CD4-positive, alpha-beta T cell treated with Interleukin-15 for 1 hour (primary cell): ENCODE data around the gene STAP2.

Source experiments
- DNase-seq: peaks from one replicate; pipeline ENCODE4 v3.0.0-alpha.2; 2020

The STAP2 gene

GRCh38 chr19:4338441-4339355, at the start of gene STAP2:
Gene STAP2 (minus strand): TSS chr19:4338827. CDS start chr19:4338753, 74 bp downstream.
- DNase-seq, result peak; percentile 24

GRCh38 chr19:4386041-4386782, 47.6 kb upstream of the STAP2 start:
- no peak for DNase-seq

GRCh38 chr19:4385291-4386040, 46.8 kb upstream of the STAP2 start:
- DNase-seq, result no peak

- DNase-seq, result peak; percentile 59
These were observed 41.7 kb upstream of the STAP2 start for GRCh38 chr19:4380254-4380727.

GRCh38 chr19:4379383-4380253, 41.0 kb upstream of the STAP2 start:
- DNase-seq, result peak; percentile 39

- no peak for DNase-seq
These were observed 40.3 kb upstream of the STAP2 start for GRCh38 chr19:4378886-4379285.

- DNase-seq, result no peak
These were observed 38.6 kb upstream of the STAP2 start for GRCh38 chr19:4376991-4377781.

GRCh38 chr19:4376671-4376990, 38.0 kb upstream of the STAP2 start:
- DNase-seq, result no peak

GRCh38 chr19:4376028-4376670, 37.5 kb upstream of the STAP2 start:
- no peak for DNase-seq

GRCh38 chr19:4375164-4376027, 36.8 kb upstream of the STAP2 start:
- DNase-seq, result peak; percentile 43

GRCh38 chr19:4374498-4375163, 36.0 kb upstream of the STAP2 start:
- peak; percentile 52 for DNase-seq

GRCh38 chr19:4373601-4374497, 35.2 kb upstream of the STAP2 start:
- DNase-seq, result peak; percentile 31

GRCh38 chr19:4373013-4373367, 34.4 kb upstream of the STAP2 start:
- no peak for DNase-seq

- no peak for DNase-seq
These were observed 33.8 kb upstream of the STAP2 start for GRCh38 chr19:4372165-4373012.

GRCh38 chr19:4371247-4372164, 32.9 kb upstream of the STAP2 start:
- no peak for DNase-seq

- no peak for DNase-seq
These were observed 31.9 kb upstream of the STAP2 start for GRCh38 chr19:4370418-4371041.
